HEK293 (cell line): ENCODE measurements around the gene PHLDB3.
A peak's percentile ranks its signal among the peaks of the same experiment; 100 is the strongest.

ENCODE experiments used
- GLI2 ChIP-seq: fragments of 450-650 bp; formaldehyde crosslinking; IDR thresholded peaks from 2 replicates; pipeline ENCODE4; 2017; ENCODE audit warnings: missing biosample characterization, missing genetic modification characterization, low read depth, borderline replicate concordance
- GLI4 ChIP-seq: fragments of 450-650 bp; formaldehyde crosslinking; IDR thresholded peaks from 2 replicates; pipeline ENCODE4 v1.5.1; 2016; ENCODE audit warnings: missing biosample characterization, missing genetic modification characterization
- KLF7 ChIP-seq: fragments of 450-650 bp; formaldehyde crosslinking; IDR thresholded peaks from 2 replicates; pipeline ENCODE4 v1.5.1; 2016; ENCODE audit warnings: missing biosample characterization, missing genetic modification characterization, borderline replicate concordance
- OSR2 ChIP-seq: fragments of 450-650 bp; formaldehyde crosslinking; IDR thresholded peaks from 2 replicates; pipeline ENCODE4 v1.5.1; 2016; ENCODE audit warnings: missing biosample characterization, missing genetic modification characterization
- PRDM6 ChIP-seq: fragments of 450-650 bp; formaldehyde crosslinking; IDR thresholded peaks from 2 replicates; pipeline ENCODE4 v1.5.1; 2017; ENCODE audit warnings: missing biosample characterization, missing genetic modification characterization
- SP2 ChIP-seq: fragments of 450-650 bp; formaldehyde crosslinking; IDR thresholded peaks from 2 replicates; pipeline ENCODE4 v1.5.1; 2016; ENCODE audit warnings: missing biosample characterization, missing genetic modification characterization
- SP7 ChIP-seq: fragments of 450-650 bp; formaldehyde crosslinking; IDR thresholded peaks from 2 replicates; pipeline ENCODE4 v1.5.1; 2016; ENCODE audit warnings: missing biosample characterization, missing genetic modification characterization
- WT1 ChIP-seq: fragments of 450-650 bp; formaldehyde crosslinking; IDR thresholded peaks from 2 replicates; pipeline ENCODE4 v1.5.1; 2016; ENCODE audit warnings: missing biosample characterization, missing genetic modification characterization
- ZBTB20 ChIP-seq: fragments of 450-650 bp; formaldehyde crosslinking; IDR thresholded peaks from 2 replicates; pipeline ENCODE4 v1.5.1; 2016; ENCODE audit warnings: missing biosample characterization, missing genetic modification characterization
- ZFP37 ChIP-seq: fragments of 450-650 bp; formaldehyde crosslinking; IDR thresholded peaks from 2 replicates; pipeline ENCODE4 v1.5.1; 2016; ENCODE audit warnings: missing biosample characterization, missing genetic modification characterization
- ZNF114 ChIP-seq: fragments of 450-650 bp; formaldehyde crosslinking; IDR thresholded peaks from 2 replicates; pipeline ENCODE4 v1.5.0; 2017; ENCODE audit warnings: missing biosample characterization, missing genetic modification characterization
- ZNF184 ChIP-seq: fragments of 450-650 bp; IDR thresholded peaks from 2 replicates; pipeline ENCODE4 v1.5.1; 2018; ENCODE audit warnings: missing biosample characterization, mild to moderate bottlenecking, missing genetic modification characterization
- ZNF202 ChIP-seq: fragments of 450-650 bp; formaldehyde crosslinking; IDR thresholded peaks from 2 replicates; pipeline ENCODE4 v1.5.1; 2016; ENCODE audit warnings: missing biosample characterization, missing genetic modification characterization, borderline replicate concordance
- ZNF23 ChIP-seq: fragments of 450-650 bp; formaldehyde crosslinking; IDR thresholded peaks from 2 replicates; pipeline ENCODE4 v1.5.1; 2016; ENCODE audit warnings: missing biosample characterization, missing genetic modification characterization, borderline replicate concordance
- ZNF274 ChIP-seq, 2 experiments: fragments of 200-500 bp in 1 of 2; fragments of 450-650 bp in 1 of 2; sonication (Bioruptor generic) in 1 of 2; formaldehyde crosslinking in 1 of 2; IDR thresholded peaks; 2 replicates each; pipeline versions ENCODE4 v1.5.1 to v1.6.1; 2014 to 2016; ENCODE audit warnings: borderline replicate concordance in 1 of 2, inconsistent platforms in 1 of 2, low read length in 1 of 2, missing biosample characterization in 1 of 2, missing genetic modification characterization in 1 of 2
- ZNF280D ChIP-seq: fragments of 450-650 bp; formaldehyde crosslinking; IDR thresholded peaks from 2 replicates; pipeline ENCODE4 v1.5.1; 2016; ENCODE audit warnings: missing biosample characterization, missing genetic modification characterization
- ZNF362 ChIP-seq: fragments of 450-650 bp; formaldehyde crosslinking; IDR thresholded peaks from 2 replicates; pipeline ENCODE4 v1.5.1; 2016; ENCODE audit warnings: missing biosample characterization, missing genetic modification characterization
- ZNF530 ChIP-seq: fragments of 450-650 bp; formaldehyde crosslinking; IDR thresholded peaks from 2 replicates; pipeline ENCODE4 v1.5.1; 2016; ENCODE audit warnings: low read depth, missing biosample characterization, missing genetic modification characterization
- ZNF549 ChIP-seq: fragments of 450-650 bp; IDR thresholded peaks from 2 replicates; pipeline ENCODE4 v1.5.1; 2018; ENCODE audit warnings: missing biosample characterization, missing genetic modification characterization, mild to moderate bottlenecking, inconsistent platforms, moderate library complexity
- ZNF654 ChIP-seq: fragments of 450-650 bp; formaldehyde crosslinking; IDR thresholded peaks from 2 replicates; pipeline ENCODE4 v1.5.1; 2016; ENCODE audit warnings: low read depth, missing biosample characterization, missing genetic modification characterization
- ZNF670 ChIP-seq: fragments of 450-650 bp; formaldehyde crosslinking; IDR thresholded peaks from 2 replicates; pipeline ENCODE4 v1.5.1; 2016; ENCODE audit warnings: missing biosample characterization, missing genetic modification characterization, low read depth
- ZNF830 ChIP-seq: fragments of 450-650 bp; IDR thresholded peaks from 2 replicates; pipeline ENCODE4 v1.5.0; 2018; ENCODE audit warnings: missing biosample characterization, missing genetic modification characterization, low read depth, mild to moderate bottlenecking, moderate library complexity
- ZSCAN16 ChIP-seq: fragments of 450-650 bp; formaldehyde crosslinking; IDR thresholded peaks from 2 replicates; pipeline ENCODE4 v1.5.1; 2016; ENCODE audit warnings: missing biosample characterization, missing genetic modification characterization
- TF ChIP-seq, protein P1 (sequence below): fragments of 450-650 bp; formaldehyde crosslinking; IDR thresholded peaks from 2 replicates; pipeline ENCODE4 v1.5.1; 2016; ENCODE audit warnings: missing biosample characterization, missing genetic modification characterization
- TF ChIP-seq, protein P2 (sequence below): fragments of 450-650 bp; formaldehyde crosslinking; IDR thresholded peaks from 2 replicates; pipeline ENCODE4 v1.5.1; 2016; ENCODE audit warnings: missing biosample characterization, missing genetic modification characterization

PHLDB3 gene

DNA sequence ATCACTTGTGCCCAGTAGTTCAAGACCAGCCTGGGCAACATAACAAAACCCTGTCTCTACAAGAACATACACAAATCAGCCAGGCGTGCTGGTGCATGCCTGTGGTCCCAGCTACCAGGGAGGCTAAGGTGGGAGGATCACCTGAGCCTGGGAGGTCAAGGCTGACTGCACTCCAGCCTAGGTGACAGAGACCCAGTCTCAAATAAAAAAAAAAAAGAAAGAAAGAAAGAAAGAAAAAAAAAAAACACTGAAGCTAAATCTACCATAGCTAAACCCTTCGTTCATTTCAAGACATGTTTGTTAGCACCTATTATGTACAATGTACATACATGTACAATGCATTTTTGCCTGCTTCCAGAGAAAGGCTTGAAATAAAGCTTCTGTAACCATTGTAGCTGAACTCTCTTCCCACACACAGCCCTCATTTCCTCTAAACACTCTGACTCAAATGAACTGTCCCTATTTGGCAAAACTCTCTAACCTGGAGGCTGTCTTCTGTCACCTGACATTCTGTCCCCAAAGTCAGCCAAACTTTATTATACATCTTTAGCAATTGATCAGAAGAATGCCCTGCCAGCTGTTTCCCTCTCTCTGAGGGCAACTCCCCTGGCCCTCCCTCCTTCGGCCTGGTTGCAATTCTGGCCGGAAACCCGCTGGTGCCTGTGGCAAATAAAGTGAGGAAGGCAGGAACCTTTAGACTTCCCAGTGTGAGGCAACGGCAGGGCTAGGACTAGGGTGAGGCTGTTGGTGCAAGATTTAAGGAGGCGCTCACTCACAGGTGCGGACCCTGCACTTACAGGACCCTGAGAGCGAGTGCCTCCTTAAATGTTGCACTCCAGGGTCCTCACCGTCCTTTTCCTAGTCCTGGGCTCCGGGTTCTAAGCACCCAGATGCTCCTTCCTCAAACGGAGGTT, 20.6 kb upstream of the PHLDB3 start (continued):
- TF ChIP-seq, protein P1, sequence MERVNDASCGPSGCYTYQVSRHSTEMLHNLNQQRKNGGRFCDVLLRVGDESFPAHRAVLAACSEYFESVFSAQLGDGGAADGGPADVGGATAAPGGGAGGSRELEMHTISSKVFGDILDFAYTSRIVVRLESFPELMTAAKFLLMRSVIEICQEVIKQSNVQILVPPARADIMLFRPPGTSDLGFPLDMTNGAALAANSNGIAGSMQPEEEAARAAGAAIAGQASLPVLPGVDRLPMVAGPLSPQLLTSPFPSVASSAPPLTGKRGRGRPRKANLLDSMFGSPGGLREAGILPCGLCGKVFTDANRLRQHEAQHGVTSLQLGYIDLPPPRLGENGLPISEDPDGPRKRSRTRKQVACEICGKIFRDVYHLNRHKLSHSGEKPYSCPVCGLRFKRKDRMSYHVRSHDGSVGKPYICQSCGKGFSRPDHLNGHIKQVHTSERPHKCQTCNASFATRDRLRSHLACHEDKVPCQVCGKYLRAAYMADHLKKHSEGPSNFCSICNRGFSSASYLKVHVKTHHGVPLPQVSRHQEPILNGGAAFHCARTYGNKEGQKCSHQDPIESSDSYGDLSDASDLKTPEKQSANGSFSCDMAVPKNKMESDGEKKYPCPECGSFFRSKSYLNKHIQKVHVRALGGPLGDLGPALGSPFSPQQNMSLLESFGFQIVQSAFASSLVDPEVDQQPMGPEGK: no peak
- TF ChIP-seq ZNF654 (tag by site-specific recombination): no peak
- no peak for TF ChIP-seq GLI4 (tag by site-specific recombination)
- peak; percentile 97 for TF ChIP-seq ZBTB20 (tag by site-specific recombination)
- peak; percentile 34; the same call in 1 of the 2 replicates for TF ChIP-seq SP7 (tag by site-specific recombination)
- no peak for TF ChIP-seq ZFP37
- TF ChIP-seq KLF7 (tag by site-specific recombination): no peak; the same call in 1 of the 2 replicates
- no peak for TF ChIP-seq ZNF549
- no peak for TF ChIP-seq ZNF670 (tag by site-specific recombination)
- TF ChIP-seq ZNF114 (tag by site-specific recombination): no peak
- TF ChIP-seq ZNF280D: no peak
- TF ChIP-seq ZNF23 (tag by site-specific recombination): no peak
- TF ChIP-seq ZNF530: no peak
- no peak for TF ChIP-seq ZNF274 (IDR thresholded peaks at IDR 0.05; ENCODE audit: low read length)
- no peak for TF ChIP-seq ZNF274 (tag by site-specific recombination; IDR thresholded peaks at IDR 0.05; ENCODE audit: borderline replicate concordance)
- TF ChIP-seq PRDM6 (tag by site-specific recombination): no peak
- TF ChIP-seq GLI2 (tag by site-specific recombination): no peak
- TF ChIP-seq SP2 (tag by site-specific recombination): peak; percentile 46; the same call in 1 of the 2 replicates
- TF ChIP-seq, protein P2, sequence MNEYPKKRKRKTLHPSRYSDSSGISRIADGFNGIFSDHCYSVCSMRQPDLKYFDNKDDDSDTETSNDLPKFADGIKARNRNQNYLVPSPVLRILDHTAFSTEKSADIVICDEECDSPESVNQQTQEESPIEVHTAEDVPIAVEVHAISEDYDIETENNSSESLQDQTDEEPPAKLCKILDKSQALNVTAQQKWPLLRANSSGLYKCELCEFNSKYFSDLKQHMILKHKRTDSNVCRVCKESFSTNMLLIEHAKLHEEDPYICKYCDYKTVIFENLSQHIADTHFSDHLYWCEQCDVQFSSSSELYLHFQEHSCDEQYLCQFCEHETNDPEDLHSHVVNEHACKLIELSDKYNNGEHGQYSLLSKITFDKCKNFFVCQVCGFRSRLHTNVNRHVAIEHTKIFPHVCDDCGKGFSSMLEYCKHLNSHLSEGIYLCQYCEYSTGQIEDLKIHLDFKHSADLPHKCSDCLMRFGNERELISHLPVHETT (tag by site-specific recombination): no peak
- TF ChIP-seq ZSCAN16 (tag by site-specific recombination): no peak
- TF ChIP-seq ZNF362 (tag by site-specific recombination): peak; percentile 94
- TF ChIP-seq OSR2 (tag by site-specific recombination): no peak
- TF ChIP-seq ZNF202 (tag by site-specific recombination): no peak
- TF ChIP-seq ZNF830 (tag by site-specific recombination): no peak
- TF ChIP-seq ZNF184 (tag by site-specific recombination): no peak
- TF ChIP-seq WT1 (tag by site-specific recombination): peak; percentile 63
